Activated CD4-positive, alpha-beta T cell treated with anti-CD3 and anti-CD28 coated beads, Interleukin-2, amount 10 ng/mL, durations not matched to agents 7 days and 5 days (primary cell): ENCODE measurements around the gene ADCY9. TPM values are rescaled to one million over a fixed set of nuclear protein-coding genes. Genes with fewer than 3 reads are reported as not detected.

Source experiments
- CTCF ChIA-PET: fragments of 350-600 bp; sonication (Branson Sonifier 250); formaldehyde crosslinking; loops from one replicate; lab custom pipeline; 2021; ENCODE audit warnings: antibody characterized with exemption; lab: Charles Lee
- POLR2A ChIA-PET: fragments of 350-600 bp; sonication (Branson Sonifier 250); formaldehyde crosslinking; loops from one replicate; lab custom pipeline; 2021; ENCODE audit warnings: antibody characterized with exemption; lab: Charles Lee
- DNase-seq: peaks from one replicate; pipeline ENCODE4 v3.0.0-alpha.2; 2020
- H3K27ac Mint-ChIP-seq: one replicate; pipeline ENCODE4 v1.8.0; 2021; ENCODE audit warnings: mild to moderate bottlenecking, moderate library complexity, mixed read lengths
- H3K27me3 Mint-ChIP-seq: one replicate; pipeline ENCODE4 v1.8.0; 2021; ENCODE audit warnings: mixed read lengths
- H3K36me3 Mint-ChIP-seq: one replicate; pipeline ENCODE4 v1.8.0; 2021; ENCODE audit warnings: low read depth, mixed read lengths
- H3K4me1 Mint-ChIP-seq: one replicate; pipeline ENCODE4 v1.8.0; 2021; ENCODE audit warnings: mixed read lengths
- H3K4me3 Mint-ChIP-seq: one replicate; pipeline ENCODE4 v1.8.0; 2021; ENCODE audit warnings: mild to moderate bottlenecking, moderate library complexity, mixed read lengths
- H3K9me3 Mint-ChIP-seq: one replicate; pipeline ENCODE4 v1.8.0; 2021; ENCODE audit warnings: mixed read lengths
- total RNA-seq, 2 experiments: library from RNA; stranded (reverse); gene quantifications; one replicate each; pipeline ENCODE4 v1.2.3, GENCODE V29; 2021

ADCY9 gene
- total RNA-seq, 2 experiments from 2014 or later = 10.4 to 12.4 TPM

DNA sequence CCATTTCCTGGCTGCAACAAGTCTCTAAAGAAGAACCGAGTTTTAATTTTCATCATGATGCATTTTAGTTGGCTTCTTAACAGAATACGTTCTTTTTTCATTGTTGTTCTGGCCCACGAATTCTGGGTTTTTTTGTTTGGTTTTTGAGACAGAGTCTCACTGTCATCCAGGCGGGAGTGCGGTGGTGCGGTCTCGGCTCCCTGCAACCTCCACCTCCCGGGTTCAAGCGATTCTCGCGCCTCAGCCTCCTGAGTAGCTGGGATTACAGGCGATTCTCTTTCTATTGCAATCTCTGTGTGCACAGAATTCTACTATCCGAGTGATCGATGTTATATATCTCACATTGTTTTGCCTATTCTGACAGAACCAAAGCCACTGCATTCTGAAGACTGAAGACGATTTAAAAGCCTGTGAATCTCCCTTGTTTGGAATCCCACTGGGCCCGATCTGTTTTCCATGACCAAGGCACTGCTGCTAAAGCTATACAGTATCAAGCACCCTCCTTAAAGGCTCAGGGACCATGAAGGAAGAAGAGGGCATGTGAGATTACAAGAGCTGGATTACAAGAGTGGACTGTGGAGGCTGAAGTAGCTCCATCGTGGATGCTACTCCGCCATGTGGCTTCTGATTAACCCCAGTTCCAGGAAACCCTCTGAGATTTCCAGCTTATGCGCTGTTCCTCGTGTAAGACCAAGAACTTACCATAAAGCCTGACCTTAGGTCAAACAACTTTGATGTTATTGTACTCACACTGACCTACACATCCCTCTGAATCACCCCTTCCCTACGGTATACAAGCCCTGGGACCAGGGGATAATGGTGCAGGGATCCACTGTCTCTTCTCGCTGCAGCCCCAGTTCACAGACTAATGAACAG lies 44.3 kb downstream of the ADCY9 start:
- Mint-ChIP-seq H3K9me3 (no peaks in the 10 kb centered on the region), H3K4me3 (no peak overlapping the region), H3K36me3 (no peaks in the 10 kb centered on the region), H3K27me3 (peaks cover 2% of the 10 kb centered on the region), H3K4me1 (peaks cover 16% of the 10 kb centered on the region), H3K27ac (no peak overlapping the region)
- ChIA-PET POLR2A (no interaction called here), CTCF (interaction anchor here (0.9 to 1.2 kb wide), 3 partner anchors 167 to 201 kb away, joined by 3 to 4 read pairs (median 3); partner anchors contain the start of gene TFAP4)
- no peak for DNase-seq

DNA sequence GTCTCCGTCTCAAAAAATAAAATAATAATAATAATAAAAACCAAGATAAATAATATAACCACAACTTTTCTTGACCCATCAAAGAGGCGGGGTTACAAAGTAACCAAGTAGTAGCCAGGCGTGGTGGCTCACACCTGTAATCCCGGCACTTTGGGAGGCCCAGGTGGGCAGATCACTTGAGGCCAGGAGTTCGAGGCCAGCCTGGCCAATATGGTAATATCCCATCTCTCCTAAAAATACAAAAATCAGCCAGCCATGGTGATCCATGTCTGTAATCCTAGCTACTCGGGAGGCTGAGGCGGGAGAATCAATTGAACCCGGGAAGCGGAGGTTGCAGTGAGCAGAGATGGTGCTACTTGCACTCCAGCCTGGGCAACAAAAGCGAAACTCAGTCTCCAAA lies 45.3 kb downstream of the ADCY9 start:
- Mint-ChIP-seq H3K9me3 (no peaks in the 10 kb centered on the region), H3K36me3 (peaks cover 2% of the 10 kb centered on the region), H3K4me3 (no peak overlapping the region), H3K27ac (no peak overlapping the region), H3K4me1 (peaks cover 17% of the 10 kb centered on the region), H3K27me3 (peaks cover 2% of the 10 kb centered on the region)
- POLR2A ChIA-PET = no interaction called here
- DNase-seq = no peak
- CTCF ChIA-PET = no interaction called here

DNA sequence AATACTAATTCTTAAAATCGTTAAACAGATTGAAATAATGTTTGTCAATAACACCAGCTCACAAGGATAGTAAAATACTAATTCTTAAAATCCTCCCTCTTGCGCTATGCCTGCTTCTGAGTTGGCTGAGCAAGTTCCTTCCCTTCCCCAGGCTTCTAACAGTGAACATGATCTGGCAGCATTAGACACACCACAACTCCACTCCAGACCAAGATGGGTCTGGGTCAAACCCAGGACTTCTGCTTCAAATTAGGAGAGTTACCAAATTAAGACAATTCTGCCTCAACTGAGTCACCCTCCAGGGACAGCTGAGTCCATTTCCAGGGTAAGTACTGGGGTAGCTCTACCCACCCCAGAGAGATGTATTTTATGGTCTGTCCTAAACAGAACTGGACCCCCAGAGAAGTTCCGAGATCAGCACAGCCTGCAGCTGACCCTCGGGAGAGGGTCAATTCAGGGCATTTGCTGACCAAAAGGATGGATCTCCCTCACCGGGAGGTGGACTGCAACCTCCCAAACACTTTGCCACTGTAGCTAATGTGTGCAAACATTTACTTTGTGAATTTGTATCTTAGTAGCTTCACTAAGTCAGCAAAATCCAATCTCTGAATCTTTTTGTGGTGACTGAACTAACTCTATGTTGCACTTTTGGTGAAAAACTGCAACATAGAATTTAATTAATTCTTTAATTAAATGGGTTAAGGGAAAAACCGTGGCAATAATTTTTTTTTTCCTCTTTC lies 48.8 kb downstream of the ADCY9 start:
- peaks cover 2% of the 10 kb centered on the region for H3K27me3 Mint-ChIP-seq
- H3K27ac Mint-ChIP-seq = no peak overlapping the region
- no peak overlapping the region for H3K4me3 Mint-ChIP-seq
- peaks cover 15% of the 10 kb centered on the region for H3K4me1 Mint-ChIP-seq
- no peak for DNase-seq
- peaks cover 16% of the 10 kb centered on the region for H3K36me3 Mint-ChIP-seq
- ChIA-PET CTCF (no interaction called here), POLR2A (no interaction called here)
- peaks cover 10% of the 10 kb centered on the region for H3K9me3 Mint-ChIP-seq

DNA sequence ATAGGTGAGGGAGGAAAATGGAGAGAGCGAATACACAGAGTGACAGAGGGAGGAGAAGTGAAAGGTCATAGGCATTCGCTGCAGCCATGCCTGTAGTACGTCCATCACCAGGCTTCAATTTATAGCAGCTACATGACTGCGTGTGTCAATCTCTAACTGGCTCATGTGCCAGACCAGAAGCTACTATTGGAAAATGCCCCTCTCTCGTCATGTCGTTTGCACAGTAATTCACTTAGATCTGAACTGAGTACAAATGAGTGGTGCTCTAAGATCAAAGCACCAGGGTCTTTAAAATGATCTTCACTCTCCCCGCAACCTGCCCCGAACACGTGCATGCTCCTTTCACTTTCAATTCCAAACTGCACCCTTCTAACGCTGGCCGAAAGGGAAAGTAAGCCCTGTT lies 51.3 kb downstream of the ADCY9 start:
- Mint-ChIP-seq H3K27ac (peak overlapping the region; percentile 87), H3K9me3 (peaks cover 34% of the 10 kb centered on the region), H3K4me3 (peak overlapping the region; percentile 59), H3K4me1 (peaks cover 20% of the 10 kb centered on the region), H3K36me3 (peaks cover 38% of the 10 kb centered on the region), H3K27me3 (peaks cover 4% of the 10 kb centered on the region)
- DNase-seq = peak; percentile 68
- CTCF ChIA-PET = interaction anchor here (1.1 kb wide), 1 partner anchor 208 kb away, joined by 5 read pairs; the partner anchor contains the start of gene TFAP4
- POLR2A ChIA-PET = no interaction called here

DNA sequence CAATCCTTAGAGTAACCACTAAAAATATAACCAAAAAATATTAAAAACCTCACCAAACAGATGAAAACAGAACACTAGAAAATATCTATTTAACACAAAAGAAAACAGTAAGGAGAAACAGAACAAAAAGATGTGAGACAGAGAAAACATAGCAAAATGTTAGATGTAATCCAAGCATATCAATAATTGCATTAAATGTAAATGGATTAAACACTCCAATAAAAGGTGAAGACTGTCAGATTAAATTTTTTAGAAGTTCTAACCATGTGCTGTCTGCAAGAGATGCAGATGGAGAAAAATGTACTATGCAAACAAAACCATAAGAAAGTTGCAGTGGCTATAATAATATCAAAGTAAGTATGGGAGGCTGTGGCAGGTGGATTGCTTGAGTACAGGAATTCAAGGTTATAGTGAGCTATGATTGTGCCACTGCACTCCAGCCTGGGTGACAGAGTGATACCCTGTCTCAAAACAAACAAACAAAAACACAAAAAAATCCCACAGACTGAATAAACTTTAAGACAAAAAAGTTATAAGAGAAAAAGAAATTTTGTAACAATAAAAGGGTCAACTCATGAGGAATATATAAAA lies 53.9 kb downstream of the ADCY9 start:
- ChIA-PET POLR2A (no interaction called here), CTCF (no interaction called here)
- Mint-ChIP-seq H3K9me3 (peaks cover 35% of the 10 kb centered on the region), H3K27me3 (peaks cover 4% of the 10 kb centered on the region), H3K36me3 (peaks cover 50% of the 10 kb centered on the region), H3K4me1 (peaks cover 36% of the 10 kb centered on the region), H3K27ac (no peak overlapping the region), H3K4me3 (no peak overlapping the region)
- no peak for DNase-seq

DNA sequence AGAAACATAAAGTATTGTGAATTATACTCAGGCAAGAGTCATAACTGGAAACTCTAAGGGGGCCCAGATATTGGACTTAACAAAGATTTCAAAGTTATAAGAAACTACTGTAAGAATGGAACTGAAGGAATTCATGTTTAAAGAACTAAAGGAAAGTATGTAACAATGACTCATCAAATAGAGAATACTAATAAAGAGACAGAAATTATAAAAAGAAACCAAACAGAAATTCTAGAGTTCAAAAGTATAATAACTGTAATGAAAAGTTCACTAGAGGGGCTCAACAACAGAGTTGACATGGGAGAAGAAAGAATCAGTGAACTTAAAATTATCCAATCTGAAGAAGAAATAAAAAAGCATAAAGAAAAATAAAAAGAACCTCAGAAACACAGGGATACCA lies 55.4 kb downstream of the ADCY9 start:
- DNase-seq = no peak
- Mint-ChIP-seq H3K36me3 (peaks cover 48% of the 10 kb centered on the region), H3K4me3 (no peak overlapping the region), H3K9me3 (peaks cover 35% of the 10 kb centered on the region), H3K27ac (no peak overlapping the region), H3K27me3 (peaks cover 2% of the 10 kb centered on the region), H3K4me1 (peaks cover 32% of the 10 kb centered on the region)
- POLR2A ChIA-PET = no interaction called here
- CTCF ChIA-PET = interaction anchor here (1.0 kb wide), 1 partner anchor 193 kb away, joined by 3 read pairs; no protein-coding TSS in a partner anchor

DNA sequence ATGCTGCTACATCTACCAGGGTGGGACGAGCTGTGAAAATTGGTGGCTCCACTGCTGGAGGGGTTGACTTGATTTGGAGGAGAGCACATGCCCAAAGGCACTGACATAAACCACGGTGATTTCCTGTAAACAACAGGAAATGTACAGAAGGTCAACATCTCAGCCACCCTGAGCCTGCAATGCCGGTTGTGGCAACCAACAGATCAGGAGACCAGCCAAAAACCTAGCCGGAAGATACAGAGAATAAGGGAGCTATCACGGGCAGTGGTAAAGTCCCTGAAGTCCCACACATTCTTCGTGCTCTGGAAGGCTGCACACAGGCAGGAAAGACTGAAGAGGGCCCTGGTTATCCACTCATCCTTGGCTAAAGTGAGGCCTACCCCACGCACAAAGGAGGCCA lies 56.2 kb downstream of the ADCY9 start:
- no peak for DNase-seq
- ChIA-PET POLR2A (no interaction called here), CTCF (interaction anchor here (1.0 kb wide), 1 partner anchor 194 kb away, joined by 3 read pairs; no protein-coding TSS in a partner anchor)
- H3K4me1 Mint-ChIP-seq = peaks cover 28% of the 10 kb centered on the region
- H3K9me3 Mint-ChIP-seq = peaks cover 35% of the 10 kb centered on the region
- no peak overlapping the region for H3K4me3 Mint-ChIP-seq
- peaks cover 45% of the 10 kb centered on the region for H3K36me3 Mint-ChIP-seq
- peaks cover 2% of the 10 kb centered on the region for H3K27me3 Mint-ChIP-seq
- peak overlapping the region; percentile 70 for H3K27ac Mint-ChIP-seq

DNA sequence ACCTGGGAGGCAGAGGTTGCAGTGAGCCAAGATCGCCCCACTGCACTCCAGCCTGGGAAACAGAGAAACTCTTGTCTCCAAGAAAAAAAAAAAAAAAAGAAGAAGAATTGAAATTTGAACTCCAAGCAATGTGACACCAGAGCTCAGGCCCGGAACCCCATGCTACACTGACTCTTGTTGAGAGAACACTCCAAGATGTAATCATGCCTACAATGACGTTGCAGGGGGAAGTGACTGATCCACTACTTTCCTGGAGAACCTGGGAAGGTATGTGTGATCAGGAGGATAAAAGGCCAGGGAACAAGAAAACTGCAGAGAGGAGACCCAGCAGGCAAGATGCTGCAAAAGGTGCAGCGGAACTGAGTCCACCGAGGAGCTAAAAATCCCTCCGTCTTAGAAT lies 57.9 kb downstream of the ADCY9 start:
- H3K36me3 Mint-ChIP-seq = peaks cover 39% of the 10 kb centered on the region
- no peak overlapping the region for H3K27ac Mint-ChIP-seq
- POLR2A ChIA-PET = no interaction called here
- DNase-seq = no peak
- H3K4me1 Mint-ChIP-seq = peaks cover 33% of the 10 kb centered on the region
- H3K9me3 Mint-ChIP-seq = peaks cover 32% of the 10 kb centered on the region
- no peak overlapping the region for H3K4me3 Mint-ChIP-seq
- peaks cover 2% of the 10 kb centered on the region for H3K27me3 Mint-ChIP-seq
- CTCF ChIA-PET = interaction anchor here (0.6 to 1.3 kb wide), 3 partner anchors 17 to 195 kb away, joined by 3 to 4 read pairs (median 3); no protein-coding TSS in a partner anchor

DNA sequence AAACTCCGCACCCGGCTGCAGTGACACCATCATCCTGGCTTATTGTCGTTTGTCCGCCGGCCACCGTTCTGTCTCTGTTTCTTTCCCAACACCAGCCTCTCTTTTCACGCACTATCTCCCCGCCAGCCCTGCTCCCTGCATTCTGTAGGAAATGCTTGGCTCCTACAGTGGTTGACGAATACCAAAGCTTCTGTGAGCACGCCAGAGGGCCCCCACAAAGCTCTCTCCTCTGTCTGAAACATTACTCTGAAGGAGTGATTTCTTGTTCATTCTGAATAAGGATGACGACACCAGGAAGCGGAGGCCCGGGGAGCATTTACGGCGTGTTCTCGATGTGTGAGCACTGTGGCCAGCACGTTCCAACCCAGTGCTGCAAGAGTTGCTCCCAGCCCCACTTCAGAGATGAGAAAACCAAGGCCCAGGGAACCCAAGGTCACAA lies 58.8 kb downstream of the ADCY9 start:
- ChIA-PET POLR2A (no interaction called here), CTCF (interaction anchor here (0.6 to 0.7 kb wide), 2 partner anchors 207 to 776 kb away, joined by 3 read pairs; no protein-coding TSS in a partner anchor)
- Mint-ChIP-seq H3K4me3 (no peak overlapping the region), H3K9me3 (peaks cover 25% of the 10 kb centered on the region), H3K27me3 (peaks cover 2% of the 10 kb centered on the region), H3K36me3 (peaks cover 35% of the 10 kb centered on the region), H3K4me1 (peaks cover 34% of the 10 kb centered on the region), H3K27ac (no peak overlapping the region)
- no peak for DNase-seq

DNA sequence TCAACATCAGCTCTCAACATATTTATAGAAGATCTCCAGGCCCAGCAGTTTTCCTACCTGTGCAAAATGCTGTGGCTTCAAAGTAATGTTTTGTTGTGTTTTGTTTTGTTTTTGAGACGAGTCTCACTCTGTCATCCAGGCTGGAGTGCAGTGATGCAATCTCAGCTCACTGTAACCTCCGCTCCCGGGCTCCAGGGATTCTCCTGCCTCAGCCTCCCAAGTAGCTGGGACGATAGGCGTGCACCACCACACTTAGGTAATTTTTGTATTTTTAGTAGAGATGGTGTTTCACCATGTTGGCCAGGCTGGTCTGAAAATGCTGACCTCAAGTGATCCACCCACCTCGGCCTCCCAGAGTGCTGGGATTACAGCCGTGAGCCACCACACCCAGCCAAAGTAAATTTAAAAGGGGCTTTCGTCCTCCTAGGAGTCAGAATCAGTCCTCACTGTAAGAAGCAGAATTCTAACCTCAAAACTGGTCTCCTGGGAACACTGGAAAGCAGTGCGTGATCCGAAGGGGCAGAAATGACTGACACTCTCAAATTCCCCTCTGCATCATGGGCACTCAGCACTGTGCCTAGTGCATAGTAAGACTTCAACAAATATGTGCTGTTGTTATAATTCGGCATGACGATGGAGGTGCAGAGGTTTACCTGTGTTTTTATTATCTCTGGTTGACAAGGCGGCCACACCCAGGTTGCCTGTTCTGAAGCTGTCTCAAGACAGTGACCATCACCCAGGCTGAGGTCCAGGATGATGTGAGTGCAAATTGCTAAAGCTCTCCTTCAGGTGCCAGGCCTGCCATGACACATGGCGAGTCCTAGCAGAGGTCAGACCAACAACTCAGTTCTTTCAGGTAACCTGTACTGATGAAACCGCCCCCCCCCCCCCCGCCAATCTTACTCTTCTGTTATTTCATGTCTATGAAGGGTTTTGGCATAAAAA lies 59.8 kb downstream of the ADCY9 start:
- peaks cover 27% of the 10 kb centered on the region for H3K36me3 Mint-ChIP-seq
- no peak overlapping the region for H3K4me3 Mint-ChIP-seq
- CTCF ChIA-PET = interaction anchor here (0.5 to 0.7 kb wide), 3 partner anchors 17 to 206 kb away, joined by 3 to 4 read pairs (median 3); no protein-coding TSS in a partner anchor
- no peak overlapping the region for H3K27ac Mint-ChIP-seq
- H3K27me3 Mint-ChIP-seq = no peaks in the 10 kb centered on the region
- POLR2A ChIA-PET = no interaction called here
- H3K4me1 Mint-ChIP-seq = peaks cover 34% of the 10 kb centered on the region
- H3K9me3 Mint-ChIP-seq = peaks cover 16% of the 10 kb centered on the region
- no peak for DNase-seq

DNA sequence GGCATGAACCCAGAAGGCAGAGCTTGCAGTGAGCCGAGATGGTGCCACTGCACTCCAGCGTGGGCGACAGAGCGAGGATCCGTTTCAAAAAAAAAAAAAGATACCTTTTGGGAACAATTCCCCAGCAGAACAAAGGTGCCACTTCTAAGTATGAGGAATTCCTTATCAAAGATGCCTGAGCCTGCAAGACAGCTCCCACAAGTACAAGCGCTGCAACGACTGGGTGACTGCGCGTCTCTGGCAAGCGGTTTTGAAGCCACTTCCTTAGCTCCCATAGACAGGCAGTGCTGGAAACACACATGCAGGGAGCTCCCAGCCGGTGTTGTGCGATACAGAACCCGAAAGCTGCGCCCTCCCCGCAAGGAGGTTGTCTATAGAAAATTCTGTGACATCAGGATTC lies 60.5 kb downstream of the ADCY9 start:
- H3K27ac Mint-ChIP-seq = no peak overlapping the region

More for the DNA sequence above, 60.5 kb downstream of the ADCY9 start:
- POLR2A ChIA-PET = no interaction called here
- DNase-seq = no peak
- Mint-ChIP-seq H3K36me3 (peaks cover 20% of the 10 kb centered on the region), H3K9me3 (peaks cover 10% of the 10 kb centered on the region), H3K4me3 (no peak overlapping the region), H3K4me1 (peaks cover 34% of the 10 kb centered on the region), H3K27me3 (no peaks in the 10 kb centered on the region)
- CTCF ChIA-PET = interaction anchor here (0.5 to 0.7 kb wide), 3 partner anchors 16 to 360 kb away, joined by 3 to 4 read pairs (median 4); no protein-coding TSS in a partner anchor
